Activated CD4-positive, alpha-beta T cell treated with anti-CD3 and anti-CD28 coated beads, Interleukin-2, amount 10 ng/mL, durations not matched to agents 24 days and 14 days (primary cell): ENCODE measurements around the gene UNC93B1. TPM values are rescaled to one million over a fixed set of nuclear protein-coding genes. Genes with fewer than 3 reads are reported as not detected.

Experiments
- DNase-seq: peaks from one replicate; pipeline ENCODE4 v3.0.0; 2022
- H3K27ac Mint-ChIP-seq: one replicate; pipeline ENCODE4 v1.8.0; 2022; ENCODE audit warnings: mild to moderate bottlenecking, mixed read lengths
- H3K27me3 Mint-ChIP-seq: one replicate; pipeline ENCODE4 v1.8.0; 2022; ENCODE audit warnings: mixed read lengths
- H3K36me3 Mint-ChIP-seq: one replicate; pipeline ENCODE4 v1.8.0; 2022; ENCODE audit warnings: low read depth, mild to moderate bottlenecking, mixed read lengths
- H3K4me1 Mint-ChIP-seq: one replicate; pipeline ENCODE4 v1.8.0; 2021; ENCODE audit warnings: mixed read lengths
- H3K4me3 Mint-ChIP-seq: one replicate; pipeline ENCODE4 v1.8.0; 2022; ENCODE audit warnings: mild to moderate bottlenecking, moderate library complexity, mixed read lengths
- H3K9me3 Mint-ChIP-seq: one replicate; pipeline ENCODE4 v1.8.0; 2021; ENCODE audit warnings: mixed read lengths
- intact Hi-C: fragments of 100-400 bp; cut with micrococcal nuclease; formaldehyde crosslinking; loops from one replicate; pipeline ENCODE4 v1.15.1; 2023
- total RNA-seq: library from RNA; stranded (reverse); gene quantifications from 2 replicates; pipeline ENCODE4 v1.2.3, GENCODE V29; 2022

Gene UNC93B1
- total RNA-seq, 1 donor from 2014 or later, result 15.6 TPM

DNA sequence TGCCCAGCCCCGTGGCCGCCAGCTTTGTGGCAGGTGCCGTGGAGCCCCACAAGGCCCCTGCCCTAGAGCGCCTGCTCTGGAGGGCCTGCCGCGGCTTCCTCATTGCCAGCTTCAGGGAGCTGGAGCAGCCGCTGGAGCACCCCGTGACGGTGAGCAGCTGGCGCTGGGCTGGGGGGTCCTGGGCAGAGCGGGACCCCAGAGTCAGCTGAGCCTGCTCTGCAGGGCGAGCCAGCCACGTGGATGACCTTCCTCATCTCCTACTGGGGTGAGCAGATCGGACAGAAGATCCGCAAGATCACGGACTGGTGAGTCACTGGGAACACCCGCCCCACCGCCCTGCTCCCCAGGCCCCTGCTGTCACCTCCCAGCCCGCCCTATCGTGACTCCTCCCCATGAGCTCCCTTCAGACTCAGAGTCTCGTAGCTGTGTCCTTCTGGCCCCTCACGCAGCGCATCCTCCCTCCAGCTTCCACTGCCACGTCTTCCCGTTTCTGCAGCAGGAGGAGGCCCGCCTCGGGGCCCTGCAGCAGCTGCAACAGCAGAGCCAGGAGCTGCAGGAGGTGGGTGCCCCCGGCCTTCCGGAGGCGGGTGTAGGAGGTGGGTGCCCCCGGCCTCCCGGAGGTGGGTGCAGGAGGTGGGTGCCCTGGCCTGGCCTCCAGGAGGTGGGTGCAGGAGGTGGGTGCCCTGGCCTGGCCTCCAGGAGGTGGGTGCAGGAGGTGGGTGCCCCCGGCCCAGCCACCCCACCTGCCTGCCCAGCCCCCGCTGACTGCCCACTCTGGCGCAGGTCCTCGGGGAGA, 39.6 kb upstream of the UNC93B1 start:
- Mint-ChIP-seq H3K4me1 (peaks cover 9% of the 10 kb centered on the region), H3K4me3 (no peak overlapping the region), H3K9me3 (no peaks in the 10 kb centered on the region), H3K27me3 (no peaks in the 10 kb centered on the region), H3K36me3 (peaks cover 21% of the 10 kb centered on the region), H3K27ac (peak overlapping the region; percentile 41)
- intact Hi-C loops, result no loop called here
- DNase-seq, result no peak

DNA sequence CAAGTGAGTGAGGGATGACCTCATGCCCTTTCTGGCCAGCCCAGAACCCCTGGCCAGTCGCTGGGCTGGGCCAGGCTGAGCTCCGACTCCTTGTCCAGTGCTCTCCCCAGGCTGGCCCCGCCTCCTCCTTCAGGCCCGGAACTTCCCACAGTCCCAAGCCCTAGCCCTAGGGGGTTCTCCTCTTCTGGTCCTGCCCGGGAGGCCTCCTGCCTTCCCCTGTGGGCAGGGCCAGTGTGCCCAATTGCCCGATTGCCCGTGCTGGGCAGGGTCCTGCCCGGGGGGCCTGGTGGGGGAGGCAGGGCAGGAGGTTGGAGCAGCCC, 39.1 kb upstream of the UNC93B1 start:
- no peak overlapping the region for H3K27ac Mint-ChIP-seq
- peaks cover 9% of the 10 kb centered on the region for H3K4me1 Mint-ChIP-seq
- intact Hi-C loops, result no loop called here
- H3K27me3 Mint-ChIP-seq, result no peaks in the 10 kb centered on the region
- no peak for DNase-seq
- no peaks in the 10 kb centered on the region for H3K9me3 Mint-ChIP-seq
- peaks cover 19% of the 10 kb centered on the region for H3K36me3 Mint-ChIP-seq
- no peak overlapping the region for H3K4me3 Mint-ChIP-seq

DNA sequence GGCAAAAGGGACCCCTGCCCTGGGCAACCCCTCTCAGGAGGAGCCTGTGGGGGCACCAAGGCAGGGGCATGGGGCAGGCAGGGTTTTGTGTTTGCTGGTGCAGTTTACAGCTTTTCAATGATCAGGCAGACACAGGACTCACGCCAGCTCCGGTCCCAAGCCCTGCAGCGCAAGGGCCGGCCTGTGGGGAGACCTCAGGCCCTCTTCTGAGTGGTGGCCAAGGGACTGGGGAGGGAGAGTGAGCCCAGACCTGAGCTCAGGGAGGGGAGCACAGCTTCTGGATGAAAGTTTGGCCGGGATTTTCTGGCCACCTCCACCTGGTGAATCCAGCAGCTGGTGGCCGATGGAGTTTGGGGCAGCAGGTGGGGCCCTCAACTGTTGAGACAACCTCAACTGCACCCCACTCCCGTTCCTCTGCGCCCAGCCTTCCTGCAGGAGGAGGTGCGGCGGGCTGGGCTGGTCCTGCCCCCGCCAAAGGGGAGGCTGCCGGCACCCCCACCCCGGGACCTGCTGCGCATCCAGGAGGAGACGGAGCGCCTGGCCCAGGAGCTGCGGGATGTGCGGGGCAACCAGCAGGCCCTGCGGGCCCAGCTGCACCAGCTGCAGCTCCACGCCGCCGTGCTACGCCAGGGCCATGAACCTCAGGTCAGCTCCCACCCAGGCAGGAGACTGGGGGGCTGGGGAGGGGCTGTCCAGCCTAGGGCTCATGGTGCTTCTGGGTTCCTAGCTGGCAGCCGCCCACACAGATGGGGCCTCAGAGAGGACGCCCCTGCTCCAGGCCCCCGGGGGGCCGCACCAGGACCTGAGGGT, 38.5 kb upstream of the UNC93B1 start:
- Mint-ChIP-seq H3K27ac (no peak overlapping the region), H3K36me3 (peaks cover 14% of the 10 kb centered on the region), H3K4me1 (peaks cover 12% of the 10 kb centered on the region), H3K9me3 (no peaks in the 10 kb centered on the region), H3K4me3 (no peak overlapping the region), H3K27me3 (no peaks in the 10 kb centered on the region)
- DNase-seq, result no peak
- intact Hi-C loops, result no loop called here

DNA sequence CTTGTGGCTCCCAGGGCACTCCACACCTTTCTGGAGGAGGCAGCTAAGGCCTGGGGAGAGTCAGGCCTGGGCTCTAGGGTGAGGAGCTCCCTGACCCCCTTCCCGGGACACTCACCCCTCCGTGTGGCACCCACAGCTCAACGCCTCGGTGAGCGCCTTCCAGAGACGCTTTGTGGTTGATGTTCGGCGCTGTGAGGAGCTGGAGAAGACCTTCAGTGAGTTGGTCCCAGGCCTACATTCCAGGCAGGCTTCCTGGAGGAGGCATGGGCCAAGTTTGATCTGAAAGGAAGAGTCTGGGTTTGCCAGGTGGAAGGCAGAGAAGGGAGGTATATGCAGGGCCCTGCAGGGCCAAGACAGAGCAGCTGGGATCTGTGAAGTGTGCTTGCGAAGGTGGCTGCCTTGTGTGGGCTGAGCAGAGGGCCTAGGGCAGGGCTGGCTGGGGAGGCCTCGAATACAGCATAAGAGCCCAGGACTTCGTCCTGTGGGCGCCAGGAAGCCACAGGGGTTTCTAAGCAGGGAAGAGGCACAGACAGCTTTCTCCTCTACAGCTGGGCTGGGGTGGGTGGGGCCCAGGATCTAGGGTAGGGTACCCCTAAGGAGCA, 37.8 kb upstream of the UNC93B1 start:
- intact Hi-C loops, result no loop called here
- Mint-ChIP-seq H3K36me3 (peaks cover 11% of the 10 kb centered on the region), H3K27me3 (no peaks in the 10 kb centered on the region), H3K4me3 (peak overlapping the region; percentile 7), H3K27ac (no peak overlapping the region), H3K4me1 (peaks cover 17% of the 10 kb centered on the region), H3K9me3 (no peaks in the 10 kb centered on the region)
- no peak for DNase-seq

DNA sequence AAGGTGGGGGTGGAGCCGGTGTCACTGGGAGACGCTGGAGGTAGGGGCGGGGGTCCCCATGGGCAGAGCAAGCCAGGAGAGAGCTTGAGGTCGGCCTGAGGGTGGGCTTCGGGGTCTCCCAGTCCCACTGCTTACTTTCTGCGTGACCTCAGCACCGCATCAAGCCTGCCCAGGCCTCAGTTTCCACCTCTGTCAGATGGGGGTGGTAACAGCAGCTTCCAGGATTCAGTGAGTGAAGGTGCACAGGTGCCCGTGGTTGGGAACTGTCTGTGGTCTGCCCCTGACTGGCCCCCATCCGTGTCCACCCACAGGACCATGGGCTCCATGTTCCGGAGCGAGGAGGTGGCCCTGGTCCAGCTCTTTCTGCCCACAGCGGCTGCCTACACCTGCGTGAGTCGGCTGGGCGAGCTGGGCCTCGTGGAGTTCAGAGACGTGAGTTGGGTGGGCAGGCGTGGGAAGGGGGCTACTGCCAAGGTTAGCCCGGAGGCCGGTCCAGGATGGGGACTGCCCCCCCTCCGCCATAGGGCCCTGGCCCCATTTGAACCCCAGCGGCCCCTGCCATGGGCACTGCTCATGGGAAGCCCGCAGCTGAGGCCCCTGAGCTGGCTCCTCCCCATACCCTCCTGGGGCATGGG, 37.2 kb upstream of the UNC93B1 start:
- Mint-ChIP-seq H3K4me3 (peak overlapping the region; percentile 92), H3K9me3 (no peaks in the 10 kb centered on the region), H3K27ac (peak overlapping the region; percentile 93), H3K36me3 (peaks cover 10% of the 10 kb centered on the region), H3K27me3 (no peaks in the 10 kb centered on the region), H3K4me1 (peaks cover 19% of the 10 kb centered on the region)
- no peak for DNase-seq
- intact Hi-C loops, result loop anchor here (1.0 kb wide), 1 partner anchor 11 kb away; the partner anchor contains the start of gene NDUFS8

DNA sequence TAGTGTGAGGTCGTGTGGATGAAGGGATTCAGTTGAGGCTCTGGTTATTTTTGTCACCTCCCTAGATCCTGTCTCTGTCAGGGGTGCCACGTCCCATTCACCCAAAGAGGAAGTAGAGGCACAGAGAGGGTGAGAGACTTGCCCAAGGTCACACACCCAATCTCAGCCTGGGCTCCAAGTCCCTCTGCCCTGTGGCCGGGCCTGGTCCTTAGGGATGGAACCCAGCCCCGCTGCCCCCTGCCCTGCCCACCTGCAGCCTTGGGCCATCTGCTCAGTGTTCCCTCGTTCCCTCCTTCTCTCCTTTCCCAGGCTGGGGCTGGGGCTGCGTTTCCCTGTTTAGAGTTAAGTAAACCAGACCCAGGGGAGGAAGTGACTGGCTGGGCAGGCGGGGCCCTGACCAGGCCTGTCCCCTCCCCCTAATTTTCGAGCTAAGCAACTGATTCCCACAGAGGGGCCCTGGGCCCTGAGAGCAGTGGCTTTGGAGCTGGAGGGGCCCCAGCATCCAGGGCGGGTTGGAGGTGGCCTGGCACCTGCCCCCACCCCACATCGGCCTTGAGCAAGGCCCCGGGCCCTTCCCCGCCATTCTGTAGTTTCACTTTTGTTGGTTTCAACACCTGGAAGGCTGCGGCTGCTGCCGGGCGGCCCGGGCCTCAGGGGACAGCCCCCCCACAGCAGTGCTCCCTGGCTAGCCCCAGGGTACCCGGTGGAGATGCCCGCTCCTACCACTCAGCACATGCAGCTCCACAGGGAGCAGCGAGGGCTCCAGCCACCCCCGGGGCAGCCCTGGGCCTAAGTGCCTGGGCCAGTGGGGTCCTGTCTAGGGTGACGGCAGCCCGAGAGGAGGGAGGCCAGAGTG, 36.4 kb upstream of the UNC93B1 start:
- H3K27me3 Mint-ChIP-seq, result no peaks in the 10 kb centered on the region
- peaks cover 20% of the 10 kb centered on the region for H3K4me1 Mint-ChIP-seq
- H3K9me3 Mint-ChIP-seq, result no peaks in the 10 kb centered on the region
- intact Hi-C loops, result loop anchor here (1.0 kb wide), 1 partner anchor 10 kb away; the partner anchor contains the start of gene NDUFS8
- H3K36me3 Mint-ChIP-seq, result peaks cover 6% of the 10 kb centered on the region
- H3K4me3 Mint-ChIP-seq, result peak overlapping the region; percentile 92
- DNase-seq, result peak; percentile 88
- H3K27ac Mint-ChIP-seq, result peak overlapping the region; percentile 93

DNA sequence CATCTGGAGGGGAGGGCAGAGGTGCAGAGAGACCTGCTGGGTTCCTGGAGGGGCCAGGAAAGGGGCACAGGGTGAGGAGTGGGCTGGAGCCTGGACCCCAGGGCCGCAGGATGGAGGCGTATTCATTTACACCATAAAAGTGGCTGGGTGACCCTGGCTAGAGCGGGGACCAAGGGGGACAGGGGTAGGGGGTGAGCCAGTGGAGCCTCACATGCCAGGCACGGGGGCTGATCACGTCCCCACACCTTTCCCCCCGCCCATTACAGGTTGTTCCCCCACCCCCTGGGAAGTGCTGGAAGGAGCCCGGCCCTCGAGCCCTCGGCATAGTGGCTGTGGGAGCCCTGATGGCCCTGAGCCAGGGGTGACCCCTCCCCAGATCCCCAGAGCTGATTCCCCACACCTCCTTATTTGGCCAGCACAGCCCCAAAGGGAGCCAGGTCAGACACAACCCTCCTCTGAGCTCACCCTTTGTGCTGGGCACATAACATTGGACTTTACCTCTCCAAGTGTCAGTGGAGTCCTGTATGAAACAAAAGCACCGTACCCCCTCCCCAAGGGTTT, 35.7 kb upstream of the UNC93B1 start:
- peak overlapping the region; percentile 92 for H3K4me3 Mint-ChIP-seq
- H3K27ac Mint-ChIP-seq, result peak overlapping the region; percentile 93
- H3K9me3 Mint-ChIP-seq, result no peaks in the 10 kb centered on the region

DNA sequence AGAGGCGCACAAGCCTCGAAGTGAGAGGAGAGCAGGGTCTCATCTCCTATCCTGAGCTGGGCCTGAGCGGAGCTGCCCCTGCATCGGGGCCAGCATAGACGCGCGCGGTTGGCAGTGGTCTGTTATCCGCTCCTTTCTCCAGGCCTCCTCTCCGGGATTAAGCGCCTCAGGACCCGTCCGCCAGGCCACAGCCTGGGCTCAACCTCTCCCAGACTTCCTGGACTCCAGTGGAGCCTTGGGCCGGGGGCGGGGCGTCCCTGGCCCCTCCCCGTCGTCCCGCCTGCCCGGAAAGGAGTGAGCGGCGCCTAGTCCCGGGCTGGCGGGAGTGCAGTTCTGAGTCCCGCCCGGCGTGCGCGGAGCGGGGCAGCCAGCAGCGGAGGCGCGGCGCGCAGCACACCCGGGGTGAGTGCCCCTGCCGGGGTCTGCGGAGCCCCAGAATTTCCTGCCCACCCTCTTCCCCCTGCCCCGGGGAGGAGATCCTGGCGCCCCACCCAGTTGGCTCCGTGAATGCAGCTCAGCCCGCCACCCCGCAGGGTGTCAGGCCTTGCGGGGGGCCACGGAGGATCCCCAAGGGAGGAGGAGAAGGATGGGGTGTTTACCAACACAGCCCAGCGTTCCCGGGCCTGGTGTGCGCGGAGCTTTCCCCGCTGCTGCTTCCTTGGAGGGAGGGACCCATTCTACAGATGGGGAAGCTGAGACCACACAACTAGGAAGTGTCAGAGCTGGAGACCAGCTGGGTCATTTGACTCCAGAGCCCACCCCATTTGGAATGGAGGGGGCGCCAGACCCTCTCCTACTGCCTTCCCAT, 35.0 kb upstream of the UNC93B1 start, which contains the start of gene TCIRG1:
Gene TCIRG1 (plus strand): TSS at position 308 of the 808 bp plus-strand sequence. CDS start 2,247 bp downstream, outside the sequence.
- Mint-ChIP-seq H3K27me3 (no peaks in the 10 kb centered on the region), H3K9me3 (no peaks in the 10 kb centered on the region), H3K4me1 (peaks cover 21% of the 10 kb centered on the region), H3K36me3 (peaks cover 1% of the 10 kb centered on the region), H3K4me3 (peak within 1 kb of the TSS; percentile 92), H3K27ac (peak within 1 kb of the TSS; percentile 93)
- peak; percentile 89 for DNase-seq
- intact Hi-C loops, result loop anchor here (10.0 kb wide), 2 partner anchors 176 to 764 kb away; partner anchors contain the start of gene KMT5B

More for the DNA sequence above, 35.7 kb upstream of the UNC93B1 start:
- intact Hi-C loops, result loop anchor here (1.0 to 10.0 kb wide), 3 partner anchors 9 to 765 kb away; partner anchors contain the start of genes KMT5B and NDUFS8
- peak; percentile 67 for DNase-seq
- H3K36me3 Mint-ChIP-seq, result peaks cover 4% of the 10 kb centered on the region
- peaks cover 21% of the 10 kb centered on the region for H3K4me1 Mint-ChIP-seq
- H3K27me3 Mint-ChIP-seq, result no peaks in the 10 kb centered on the region

DNA sequence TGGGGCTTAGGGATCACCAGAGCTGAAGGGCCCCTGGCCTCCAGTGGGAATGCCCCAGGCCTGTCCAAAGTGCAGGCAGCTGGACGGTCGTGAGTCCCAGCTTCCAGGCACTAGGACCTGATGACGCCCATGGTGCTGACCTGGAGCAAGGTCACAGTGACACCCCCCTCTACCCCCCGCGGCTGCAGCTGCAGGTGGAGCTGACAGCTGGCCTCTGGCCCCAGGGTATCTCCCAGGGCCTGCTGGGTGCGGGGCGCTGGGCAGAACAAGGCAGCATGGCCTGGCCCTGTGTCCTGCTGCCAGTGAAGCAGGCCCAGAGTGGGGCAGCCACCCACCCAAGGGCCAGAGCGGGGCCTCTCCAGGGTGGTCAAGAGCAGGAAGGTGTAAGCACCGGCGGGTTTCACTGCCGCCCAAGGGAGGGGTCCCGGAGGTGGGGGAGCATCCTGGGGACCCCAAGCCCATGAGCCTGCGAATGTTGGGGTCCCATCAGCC, 34.4 kb upstream of the UNC93B1 start:
- Mint-ChIP-seq H3K4me3 (peak overlapping the region; percentile 92), H3K27me3 (no peaks in the 10 kb centered on the region), H3K4me1 (peaks cover 21% of the 10 kb centered on the region), H3K36me3 (peaks cover 4% of the 10 kb centered on the region), H3K9me3 (no peaks in the 10 kb centered on the region), H3K27ac (peak overlapping the region; percentile 87)
- intact Hi-C loops, result loop anchor here (10.0 kb wide), 2 partner anchors 177 to 763 kb away; partner anchors contain the start of gene KMT5B
- DNase-seq, result no peak

DNA sequence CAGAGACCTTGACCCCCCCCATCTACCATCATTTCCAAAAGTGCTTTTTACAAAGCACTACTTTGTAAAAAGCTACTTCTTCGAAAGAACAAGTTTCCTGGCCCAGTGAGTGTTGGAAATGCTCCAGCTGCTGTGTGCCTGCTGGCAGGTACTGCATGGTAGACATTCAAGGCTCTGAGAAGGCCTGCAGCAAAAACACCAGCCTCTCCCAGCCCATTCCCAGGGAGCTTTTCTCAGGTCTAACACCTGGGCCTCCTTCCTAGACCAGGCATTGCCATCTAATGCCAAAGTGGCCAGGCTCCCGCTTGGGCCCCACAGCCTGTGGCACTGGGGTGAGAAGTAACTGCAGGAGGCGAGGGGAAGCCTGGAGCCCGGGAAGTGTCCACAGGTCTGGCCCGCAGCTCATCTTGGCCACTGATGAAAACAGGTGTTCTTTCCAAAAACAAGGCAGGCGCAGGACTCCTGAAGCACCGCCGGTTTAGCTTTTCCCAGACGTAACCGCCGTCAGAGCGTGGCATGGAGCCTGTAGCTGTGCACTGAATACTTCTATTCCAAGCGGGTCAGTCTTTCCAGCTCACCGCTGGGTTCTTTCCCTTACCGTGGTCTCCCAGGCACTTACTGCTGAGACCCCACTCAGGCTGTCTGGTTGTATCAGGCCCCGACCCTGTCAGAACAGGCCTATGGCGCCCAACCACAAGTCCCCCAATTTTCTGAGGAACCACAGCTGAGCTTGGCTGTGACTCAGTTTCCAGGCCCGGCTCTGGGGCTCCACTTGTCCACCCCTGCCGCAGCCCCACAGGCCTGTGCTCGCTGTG, 33.7 kb upstream of the UNC93B1 start:
- intact Hi-C loops, result loop anchor here (10.0 kb wide), 2 partner anchors 177 to 763 kb away; partner anchors contain the start of gene KMT5B

DNA sequence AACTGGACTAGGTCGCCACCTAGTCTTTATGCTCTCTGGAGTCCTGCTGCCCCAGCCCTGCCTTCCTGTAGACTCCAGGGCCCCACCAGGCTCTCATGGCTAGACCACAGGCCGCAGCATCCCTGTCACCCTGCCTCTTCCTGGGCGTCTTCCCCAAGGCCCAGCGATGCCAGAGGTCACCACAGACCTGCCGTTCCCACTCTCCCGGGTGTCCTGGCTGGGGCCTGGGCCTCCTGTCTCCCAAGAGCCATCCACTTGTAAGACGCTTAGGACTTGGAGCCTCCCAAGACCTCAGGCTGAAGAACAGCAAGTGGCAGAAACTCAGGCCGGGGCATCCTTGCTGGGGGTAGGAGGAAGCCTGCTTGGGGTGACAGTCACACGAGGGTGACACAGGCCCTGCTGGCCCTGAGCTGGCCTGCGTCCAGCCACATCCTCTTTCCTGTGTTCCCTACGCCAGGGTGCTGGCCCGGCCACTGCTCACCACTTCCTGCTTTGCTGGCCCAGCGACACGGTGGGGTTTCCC, 32.9 kb upstream of the UNC93B1 start:
- Mint-ChIP-seq H3K9me3 (no peaks in the 10 kb centered on the region), H3K27me3 (no peaks in the 10 kb centered on the region), H3K4me3 (peak overlapping the region; percentile 51), H3K36me3 (peaks cover 4% of the 10 kb centered on the region), H3K4me1 (peaks cover 22% of the 10 kb centered on the region), H3K27ac (peak overlapping the region; percentile 89)
- intact Hi-C loops, result loop anchor here (10.0 kb wide), 2 partner anchors 178 to 762 kb away; partner anchors contain the start of gene KMT5B
- peak; percentile 71 for DNase-seq

More for the DNA sequence above, 33.7 kb upstream of the UNC93B1 start:
- DNase-seq, result no peak
- Mint-ChIP-seq H3K4me3 (peak overlapping the region; percentile 54), H3K27ac (peak overlapping the region; percentile 89), H3K36me3 (peaks cover 4% of the 10 kb centered on the region), H3K4me1 (peaks cover 21% of the 10 kb centered on the region), H3K9me3 (no peaks in the 10 kb centered on the region), H3K27me3 (no peaks in the 10 kb centered on the region)
